GM18951 (cell line): Measurements from ENCODE around the gene CAB39L.

Experiments used
- POLR2A ChIP-seq: IDR thresholded peaks from 4 replicates; pipeline ENCODE4 v1.6.1; 2011; ENCODE audit warnings: mild to moderate bottlenecking; ENCODE audit not compliant: insufficient read length, insufficient read depth; ENCODE audit errors: extremely low read depth
- in situ Hi-C: fragments of 300-500 bp; cut with MboI; formaldehyde crosslinking; loops from one replicate; pipeline ENCODE4 v1.12.0; 2022; ENCODE audit warnings: low sequenced_read_pairs, mixed read lengths, inconsistent platforms; ENCODE audit not compliant: unreplicated experiment

The CAB39L gene

GRCh38 chr13:49443704-49444523, at the start of gene CAB39L, which contains the start of gene SETDB2:
Gene CAB39L, minus strand, starts transcription at chr13:49444064. Its CDS starts 61,154 bp downstream, at chr13:49382910.
Gene SETDB2, plus strand, starts transcription at chr13:49444274. Its CDS starts 7,620 bp downstream, at chr13:49451894.
- TF ChIP-seq POLR2A = peak; percentile 89
- in situ Hi-C loops = no loop called here

DNA sequence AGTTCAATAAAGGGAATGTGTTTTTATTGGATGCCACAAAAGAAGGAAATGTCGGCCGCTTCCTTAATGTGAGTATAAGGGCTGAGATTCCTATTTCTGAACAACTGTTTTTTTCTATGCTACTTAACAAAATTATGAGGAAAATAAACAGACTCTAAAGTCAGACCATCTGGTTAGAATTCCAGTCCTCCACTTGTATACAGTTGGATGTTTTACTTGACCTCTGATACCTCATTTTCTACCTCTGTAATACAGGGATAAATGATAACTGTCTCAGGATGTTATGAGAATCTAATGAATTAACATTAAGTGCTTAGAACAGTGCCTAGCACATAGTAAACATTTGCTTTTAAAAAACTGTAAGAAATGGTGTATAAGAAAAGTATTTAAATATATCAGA, 44.7 kb upstream of the CAB39L start:
- in situ Hi-C loops = no loop called here
- TF ChIP-seq POLR2A = no peak

DNA sequence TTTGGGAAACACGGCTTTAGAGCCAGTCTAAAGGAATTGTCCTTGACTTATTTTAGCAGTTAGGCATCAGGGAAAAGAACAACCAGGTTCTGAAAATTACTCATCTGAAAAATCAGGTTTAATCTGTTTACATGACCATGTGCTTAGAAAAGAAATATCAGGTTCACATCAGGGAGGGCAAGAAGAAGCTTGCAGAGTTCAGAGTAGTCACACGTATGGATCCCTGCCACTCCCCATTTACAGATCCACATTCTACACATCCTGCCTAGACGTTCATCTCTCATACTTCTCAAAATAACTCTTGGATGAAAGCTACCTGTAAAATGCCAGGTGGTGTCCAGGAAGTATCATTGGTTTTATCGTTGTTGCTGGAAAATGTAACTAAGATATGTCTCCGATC, 37.9 kb upstream of the CAB39L start:
- TF ChIP-seq POLR2A = no peak
- in situ Hi-C loops = no loop called here

GRCh38 chr13:49476529-49476928, 32.7 kb upstream of the CAB39L start:
- no peak for TF ChIP-seq POLR2A
- in situ Hi-C loops = no loop called here

DNA sequence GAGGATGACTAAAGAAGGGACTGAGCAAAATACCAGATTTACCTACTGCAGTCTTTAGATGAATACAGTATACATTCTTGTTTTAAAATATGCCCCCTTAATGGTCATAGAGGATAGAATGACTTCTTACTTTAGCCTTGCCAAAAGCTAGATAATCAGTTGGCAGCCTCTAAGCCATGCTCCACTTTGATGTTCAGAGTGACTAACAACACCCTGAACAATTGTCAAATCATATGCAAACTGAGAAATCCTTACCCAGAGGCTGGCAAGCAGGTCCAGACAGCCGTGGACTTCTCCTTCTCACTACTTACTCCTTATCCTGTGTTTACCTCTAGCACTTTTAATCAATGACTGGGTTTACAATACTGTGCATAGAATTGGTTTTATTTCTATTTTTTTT, 28.3 kb upstream of the CAB39L start:
- TF ChIP-seq POLR2A = no peak
- in situ Hi-C loops = no loop called here

- no peak for TF ChIP-seq POLR2A
- in situ Hi-C loops = no loop called here
These were observed 22.5 kb upstream of the CAB39L start for GRCh38 chr13:49466292-49466838.

GRCh38 chr13:49464621-49465325, 20.9 kb upstream of the CAB39L start:
- in situ Hi-C loops = no loop called here
- TF ChIP-seq POLR2A = no peak

DNA sequence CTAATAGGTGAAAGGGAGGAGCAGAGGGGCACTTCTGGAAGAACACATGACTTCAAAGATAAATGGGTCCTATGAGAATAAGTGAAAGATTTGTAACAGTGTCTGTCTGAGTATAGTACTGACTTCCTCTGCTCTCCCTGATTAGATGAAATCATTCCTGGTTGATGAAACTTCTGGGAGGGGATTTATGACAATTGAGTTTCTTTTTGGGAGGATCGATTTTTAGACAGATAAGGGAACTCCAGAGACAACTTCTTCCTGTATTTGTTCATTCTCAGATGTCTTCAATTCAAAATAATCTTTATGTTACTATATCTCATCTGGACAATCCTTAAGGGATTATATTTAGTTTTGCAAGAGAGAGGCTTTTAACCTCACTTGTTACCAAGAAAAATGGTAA, 20.2 kb upstream of the CAB39L start:
- TF ChIP-seq POLR2A = no peak
- in situ Hi-C loops = no loop called here

DNA sequence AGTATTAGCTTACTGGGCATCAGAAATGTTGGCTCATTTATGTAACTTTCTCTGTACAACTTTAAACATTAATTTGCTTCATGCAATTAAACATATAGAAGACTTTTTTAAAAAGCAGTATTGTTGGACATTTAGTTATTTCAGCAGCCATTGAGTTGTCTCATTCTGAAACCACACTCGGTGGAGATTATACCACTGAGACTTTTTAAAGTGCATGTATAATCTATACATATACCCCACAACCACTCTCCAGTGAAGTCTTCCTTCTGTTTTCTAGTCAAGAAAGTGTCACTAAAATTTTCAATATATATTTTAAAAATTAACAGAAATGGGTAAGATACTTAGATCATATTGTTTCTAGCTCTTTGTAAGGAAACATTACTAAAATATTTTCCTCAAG, 15.7 kb upstream of the CAB39L start:
- in situ Hi-C loops = no loop called here

GRCh38 chr13:49457221-49457620, 13.4 kb upstream of the CAB39L start:
- in situ Hi-C loops = no loop called here
- TF ChIP-seq POLR2A = no peak

More for the DNA sequence above, 15.7 kb upstream of the CAB39L start:
- no peak for TF ChIP-seq POLR2A

DNA sequence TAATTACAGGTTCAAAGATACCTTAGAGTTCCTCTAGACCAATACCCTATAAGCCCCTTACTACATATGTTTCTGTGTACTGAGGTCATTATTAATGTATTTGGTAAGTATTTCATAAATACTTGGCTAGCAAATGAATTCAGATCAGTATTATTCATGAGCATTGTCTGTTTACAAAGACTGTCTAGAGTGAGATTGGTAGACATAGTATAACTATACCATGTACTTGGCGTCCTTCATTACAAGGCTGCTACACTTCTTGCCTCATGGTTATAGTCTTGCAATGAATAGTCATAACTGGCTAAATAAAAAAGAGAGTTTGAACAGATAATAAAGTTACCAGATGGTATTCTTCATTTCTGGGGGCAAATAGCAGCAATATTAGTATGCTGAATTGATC, 12.3 kb upstream of the CAB39L start:
- in situ Hi-C loops = no loop called here
- no peak for TF ChIP-seq POLR2A

DNA sequence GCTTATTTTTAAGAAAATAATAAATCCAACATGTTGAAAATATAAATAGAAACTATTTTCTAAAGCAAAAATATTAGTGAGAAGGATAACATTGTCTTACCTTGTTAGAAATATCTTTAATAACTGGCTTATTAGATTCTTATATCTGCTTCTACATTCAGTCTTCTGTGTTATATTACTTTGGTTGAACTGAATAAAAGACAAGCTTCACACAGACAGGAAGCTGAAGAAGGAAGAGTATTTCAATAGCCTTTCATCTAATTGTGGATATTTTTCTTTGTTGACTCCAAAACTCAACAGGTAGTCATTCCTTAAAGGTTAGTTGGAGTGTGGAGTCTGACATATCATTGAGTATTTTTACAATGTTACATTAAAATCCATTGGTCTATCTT, 11.1 kb upstream of the CAB39L start:
- in situ Hi-C loops = no loop called here
- TF ChIP-seq POLR2A = no peak

- in situ Hi-C loops = no loop called here
These were observed 10.6 kb upstream of the CAB39L start for GRCh38 chr13:49454388-49455006.

More at GRCh38 chr13:49454388-49455006, 10.6 kb upstream of the CAB39L start:
- TF ChIP-seq POLR2A = no peak
